LNCAP (cell line): Measurements from ENCODE around the gene BCL11A.

Experiments
- CTCF ChIP-seq: fragments of 450-650 bp; IDR thresholded peaks from 2 replicates; pipeline ENCODE4 v1.5.1; 2017; ENCODE audit warnings: mild to moderate bottlenecking

Gene BCL11A

GRCh38 chr2:60520917-60521539 is 32.4 kb downstream of the BCL11A start:
- TF ChIP-seq CTCF = no peak

GRCh38 chr2:60520151-60520876 is 33.1 kb downstream of the BCL11A start:
- TF ChIP-seq CTCF = no peak

GRCh38 chr2:60519231-60519863 is 34.1 kb downstream of the BCL11A start:
- TF ChIP-seq CTCF = no peak

GRCh38 chr2:60518567-60518966 is 34.9 kb downstream of the BCL11A start:
- no peak for TF ChIP-seq CTCF

- no peak for TF ChIP-seq CTCF
These were observed 36.0 kb downstream of the BCL11A start for GRCh38 chr2:60517446-60517845.

GRCh38 chr2:60516826-60517225 is 36.6 kb downstream of the BCL11A start:
- no peak for TF ChIP-seq CTCF

- no peak for TF ChIP-seq CTCF
These were observed 37.1 kb downstream of the BCL11A start for GRCh38 chr2:60516383-60516811.
